ENCODE data around the gene KCNG3. TPM values are rescaled to one million over a fixed set of nuclear protein-coding genes. Genes with fewer than 3 reads are reported as not detected.

The KCNG3 gene, protein sequence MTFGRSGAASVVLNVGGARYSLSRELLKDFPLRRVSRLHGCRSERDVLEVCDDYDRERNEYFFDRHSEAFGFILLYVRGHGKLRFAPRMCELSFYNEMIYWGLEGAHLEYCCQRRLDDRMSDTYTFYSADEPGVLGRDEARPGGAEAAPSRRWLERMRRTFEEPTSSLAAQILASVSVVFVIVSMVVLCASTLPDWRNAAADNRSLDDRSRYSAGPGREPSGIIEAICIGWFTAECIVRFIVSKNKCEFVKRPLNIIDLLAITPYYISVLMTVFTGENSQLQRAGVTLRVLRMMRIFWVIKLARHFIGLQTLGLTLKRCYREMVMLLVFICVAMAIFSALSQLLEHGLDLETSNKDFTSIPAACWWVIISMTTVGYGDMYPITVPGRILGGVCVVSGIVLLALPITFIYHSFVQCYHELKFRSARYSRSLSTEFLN
- 0.15 TPM in 1 of 2 replicates, not detected in the other for polyA plus RNA-seq

DNA sequence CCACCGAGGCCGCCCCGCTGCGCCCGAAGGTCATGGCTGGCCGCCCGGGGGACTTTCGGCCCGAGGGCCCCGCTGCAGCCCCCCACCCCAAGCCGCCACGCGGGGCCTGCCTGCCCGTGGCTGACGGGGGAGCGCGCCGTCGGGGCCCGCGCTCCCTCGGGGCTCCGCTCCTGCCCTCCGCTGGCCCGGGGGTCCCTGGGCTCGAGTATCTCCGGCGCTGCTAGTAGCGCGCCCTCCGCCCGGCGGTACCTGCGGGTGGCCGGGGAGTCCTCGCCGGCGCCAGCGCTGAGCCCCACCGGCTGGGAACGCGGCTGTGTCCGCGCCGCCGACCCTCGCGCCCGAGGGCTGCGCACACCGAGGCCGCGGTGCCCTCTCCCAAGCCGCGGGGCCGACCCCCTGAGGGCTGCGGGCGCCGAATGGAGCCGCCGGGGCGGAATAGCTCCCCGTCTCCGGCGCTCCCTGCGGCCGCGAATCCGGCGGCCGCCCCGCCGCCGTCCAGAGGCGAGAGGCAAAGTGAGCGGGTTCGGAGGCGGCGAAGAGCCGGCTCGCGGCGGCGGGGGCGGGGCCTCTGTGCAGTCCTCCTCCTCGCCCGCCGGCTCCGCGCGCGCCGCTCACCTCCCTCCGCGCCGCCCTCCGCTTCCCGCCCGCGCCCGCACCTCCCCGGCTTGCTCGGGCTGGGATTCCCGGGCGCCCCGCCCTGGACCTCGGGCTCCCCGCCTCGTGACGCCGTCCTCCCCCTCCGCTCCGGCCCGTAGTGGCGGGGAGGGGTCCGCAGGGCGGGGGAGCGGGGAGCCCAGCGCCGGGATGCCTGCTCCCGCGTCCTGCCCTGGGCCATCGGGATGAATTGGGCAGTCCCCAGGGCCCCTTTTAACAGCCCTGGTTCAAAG lies at the start of gene KCNG3:
Gene KCNG3, minus strand, starts transcription at position 515 of the 887 bp plus-strand sequence. Its CDS starts 481 bp downstream, at position 34.

Other genes starting within 250 kb of the KCNG3 start
- 293 and 356 TPM in 2 replicates for gene COX7A2L, start 132.8 kb downstream of the KCNG3 start, polyA plus RNA-seq
- gene MTA3, start 74.7 kb upstream of the KCNG3 start, polyA plus RNA-seq = 9.6 and 19.2 TPM in 2 replicates